ENCODE measurements around the gene PARPBP. TPM values are rescaled to one million over a fixed set of nuclear protein-coding genes. Genes with fewer than 3 reads are reported as not detected.

The PARPBP gene
- total RNA-seq, 1 experiment from 2014 or later: 14.3 TPM

DNA sequence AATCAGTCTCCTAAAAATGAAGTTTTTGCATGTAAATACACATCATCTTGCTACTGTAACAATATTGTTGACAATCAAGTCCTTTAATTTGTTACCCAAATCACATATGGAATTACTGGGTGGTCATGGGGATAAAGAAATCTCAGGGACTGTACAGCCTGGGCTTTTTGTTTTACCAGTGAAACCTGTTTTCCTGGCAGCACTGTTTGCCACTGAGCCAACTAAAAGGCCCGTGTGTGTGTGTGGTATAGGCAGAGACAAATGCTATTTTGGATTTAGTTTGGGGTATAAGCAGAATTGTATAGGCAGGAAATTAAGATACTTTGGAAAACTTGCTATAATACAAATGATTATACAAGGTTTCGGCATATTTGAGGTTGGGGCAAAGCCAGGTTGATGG lies 5.8 kb upstream of the PARPBP start:
- BruUV-seq (replicated peaks): no TSS peak
- ATAC-seq (no peak), DNase-seq (ENCODE audit: low read depth, low spot score) (no peak)
- Histone ChIP-seq H3K4me3 (ENCODE audit: low read depth in 2 of 2, low read length in 2 of 2) (no peak overlapping the region), H3K4me1 (ENCODE audit: control insufficient read depth, insufficient read depth, low read length) (0 out of 2 replicates have a peak, but pooled peaks cover 3% of the 10 kb centered on the region), H3K9me3 (ENCODE audit: control insufficient read depth, insufficient read depth, low read depth, low read length) (no peaks in the 10 kb centered on the region), H3K27me3 (ENCODE audit: control insufficient read depth, insufficient read depth, low read length) (no peaks in the 10 kb centered on the region), H3K27ac (ENCODE audit: low read length) (no peak overlapping the region), H3K36me3 (ENCODE audit: control insufficient read depth, insufficient read depth, low read length) (peaks cover 11% of the 10 kb centered on the region)
- in situ Hi-C loops (cut with HindIII; ENCODE audit: low pct_unique_long_range_greater_than_20kb, low sequenced_read_pairs) (no loop called here), intact Hi-C loops (cut with micrococcal nuclease; ENCODE audit: unreplicated experiment) (no loop called here)
- ChIA-PET CTCF (no interaction called here), POLR2A (no interaction called here)
- TF ChIP-seq, protein P1, sequence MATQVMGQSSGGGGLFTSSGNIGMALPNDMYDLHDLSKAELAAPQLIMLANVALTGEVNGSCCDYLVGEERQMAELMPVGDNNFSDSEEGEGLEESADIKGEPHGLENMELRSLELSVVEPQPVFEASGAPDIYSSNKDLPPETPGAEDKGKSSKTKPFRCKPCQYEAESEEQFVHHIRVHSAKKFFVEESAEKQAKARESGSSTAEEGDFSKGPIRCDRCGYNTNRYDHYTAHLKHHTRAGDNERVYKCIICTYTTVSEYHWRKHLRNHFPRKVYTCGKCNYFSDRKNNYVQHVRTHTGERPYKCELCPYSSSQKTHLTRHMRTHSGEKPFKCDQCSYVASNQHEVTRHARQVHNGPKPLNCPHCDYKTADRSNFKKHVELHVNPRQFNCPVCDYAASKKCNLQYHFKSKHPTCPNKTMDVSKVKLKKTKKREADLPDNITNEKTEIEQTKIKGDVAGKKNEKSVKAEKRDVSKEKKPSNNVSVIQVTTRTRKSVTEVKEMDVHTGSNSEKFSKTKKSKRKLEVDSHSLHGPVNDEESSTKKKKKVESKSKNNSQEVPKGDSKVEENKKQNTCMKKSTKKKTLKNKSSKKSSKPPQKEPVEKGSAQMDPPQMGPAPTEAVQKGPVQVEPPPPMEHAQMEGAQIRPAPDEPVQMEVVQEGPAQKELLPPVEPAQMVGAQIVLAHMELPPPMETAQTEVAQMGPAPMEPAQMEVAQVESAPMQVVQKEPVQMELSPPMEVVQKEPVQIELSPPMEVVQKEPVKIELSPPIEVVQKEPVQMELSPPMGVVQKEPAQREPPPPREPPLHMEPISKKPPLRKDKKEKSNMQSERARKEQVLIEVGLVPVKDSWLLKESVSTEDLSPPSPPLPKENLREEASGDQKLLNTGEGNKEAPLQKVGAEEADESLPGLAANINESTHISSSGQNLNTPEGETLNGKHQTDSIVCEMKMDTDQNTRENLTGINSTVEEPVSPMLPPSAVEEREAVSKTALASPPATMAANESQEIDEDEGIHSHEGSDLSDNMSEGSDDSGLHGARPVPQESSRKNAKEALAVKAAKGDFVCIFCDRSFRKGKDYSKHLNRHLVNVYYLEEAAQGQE (IDR thresholded peaks at IDR 0.05; ENCODE audit: insufficient read depth in 1 of 2, low read depth in 2 of 2, low read length in 1 of 2): no peak
- TF ChIP-seq POLR2AphosphoS5 (IDR thresholded peaks at IDR 0.05; ENCODE audit: low read depth, low read length) (no peak), SIN3A (IDR thresholded peaks at IDR 0.05; ENCODE audit: borderline replicate concordance, insufficient read depth, low read depth, low read length) (no peak), TCF7L2 (IDR thresholded peaks at IDR 0.05; ENCODE audit: low read depth, low read length) (no peak)
- TF ChIP-seq, protein P2, sequence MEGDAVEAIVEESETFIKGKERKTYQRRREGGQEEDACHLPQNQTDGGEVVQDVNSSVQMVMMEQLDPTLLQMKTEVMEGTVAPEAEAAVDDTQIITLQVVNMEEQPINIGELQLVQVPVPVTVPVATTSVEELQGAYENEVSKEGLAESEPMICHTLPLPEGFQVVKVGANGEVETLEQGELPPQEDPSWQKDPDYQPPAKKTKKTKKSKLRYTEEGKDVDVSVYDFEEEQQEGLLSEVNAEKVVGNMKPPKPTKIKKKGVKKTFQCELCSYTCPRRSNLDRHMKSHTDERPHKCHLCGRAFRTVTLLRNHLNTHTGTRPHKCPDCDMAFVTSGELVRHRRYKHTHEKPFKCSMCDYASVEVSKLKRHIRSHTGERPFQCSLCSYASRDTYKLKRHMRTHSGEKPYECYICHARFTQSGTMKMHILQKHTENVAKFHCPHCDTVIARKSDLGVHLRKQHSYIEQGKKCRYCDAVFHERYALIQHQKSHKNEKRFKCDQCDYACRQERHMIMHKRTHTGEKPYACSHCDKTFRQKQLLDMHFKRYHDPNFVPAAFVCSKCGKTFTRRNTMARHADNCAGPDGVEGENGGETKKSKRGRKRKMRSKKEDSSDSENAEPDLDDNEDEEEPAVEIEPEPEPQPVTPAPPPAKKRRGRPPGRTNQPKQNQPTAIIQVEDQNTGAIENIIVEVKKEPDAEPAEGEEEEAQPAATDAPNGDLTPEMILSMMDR (IDR thresholded peaks at IDR 0.05): no peak

DNA sequence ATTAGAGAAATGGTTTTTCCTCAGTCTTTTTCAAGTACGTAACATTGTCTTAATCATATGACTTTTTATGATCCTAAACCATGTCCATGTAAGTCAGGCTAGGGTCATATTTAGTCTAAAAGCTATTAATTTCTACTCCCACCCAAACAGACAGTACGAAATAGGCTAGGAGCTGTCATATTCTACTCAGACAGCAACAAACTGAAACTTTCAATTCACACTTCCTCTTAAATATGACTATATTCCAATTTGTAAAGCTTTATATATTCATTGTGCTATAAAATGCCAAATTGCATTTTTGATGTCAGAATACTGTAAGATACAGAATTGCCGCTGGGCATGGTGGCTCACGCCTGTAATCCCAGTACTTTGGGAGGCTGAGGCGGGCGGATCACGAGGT lies 3.6 kb upstream of the PARPBP start:
- Histone ChIP-seq H3K4me3 (ENCODE audit: low read depth in 2 of 2, low read length in 2 of 2) (no peak overlapping the region), H3K27me3 (ENCODE audit: control insufficient read depth, insufficient read depth, low read length) (no peaks in the 10 kb centered on the region), H3K36me3 (ENCODE audit: control insufficient read depth, insufficient read depth, low read length) (peaks cover 11% of the 10 kb centered on the region), H3K4me1 (ENCODE audit: control insufficient read depth, insufficient read depth, low read length) (peaks cover 10% of the 10 kb centered on the region), H3K9me3 (ENCODE audit: control insufficient read depth, insufficient read depth, low read depth, low read length) (no peaks in the 10 kb centered on the region), H3K27ac (ENCODE audit: low read length) (no peak overlapping the region)
- no TSS peak for BruUV-seq (replicated peaks)
- TF ChIP-seq, protein P1 (IDR thresholded peaks at IDR 0.05; ENCODE audit: insufficient read depth in 1 of 2, low read depth in 2 of 2, low read length in 1 of 2): no peak
- no peak for TF ChIP-seq SIN3A (IDR thresholded peaks at IDR 0.05; ENCODE audit: borderline replicate concordance, insufficient read depth, low read depth, low read length)
- no peak for TF ChIP-seq TCF7L2 (IDR thresholded peaks at IDR 0.05; ENCODE audit: low read depth, low read length)
- no peak for TF ChIP-seq POLR2AphosphoS5 (IDR thresholded peaks at IDR 0.05; ENCODE audit: low read depth, low read length)
- TF ChIP-seq, protein P2 (IDR thresholded peaks at IDR 0.05): no peak
- in situ Hi-C loops (cut with HindIII; ENCODE audit: low pct_unique_long_range_greater_than_20kb, low sequenced_read_pairs) (no loop called here), intact Hi-C loops (cut with micrococcal nuclease; ENCODE audit: unreplicated experiment) (no loop called here)
- POLR2A ChIA-PET: interaction anchor here (0.6 kb wide), 1 partner anchor 212 kb away, joined by 3 read pairs; no protein-coding TSS in a partner anchor
- no peak for DNase-seq (ENCODE audit: low read depth, low spot score)
- CTCF ChIA-PET: no interaction called here
- no peak for ATAC-seq

Data from Panc1 (cell line).